Naive B cell (primary cell): Measurements from ENCODE around the gene RAB18. TPM values are rescaled to one million over a fixed set of nuclear protein-coding genes. Genes with fewer than 3 reads are reported as not detected.
A peak's percentile ranks its signal among the peaks of the same experiment; 100 is the strongest.
"Not testable (repeated sequence)": the region's sequence is repeated elsewhere in the genome, so short reads cannot be mapped to it uniquely, and the experiment has no call there.

ENCODE experiments used
- ATAC-seq, 2 donors: fragments of 150-1000 bp; cut with Tn5 transposase; 2 replicates each; pipeline ENCODE4 v1.10.0; 2021; ENCODE audit warnings: low read depth in 2 of 2, mild to moderate bottlenecking in 2 of 2, moderate library complexity in 2 of 2
- DNase-seq: peaks from one replicate; pipeline ENCODE4 v3.0.0; 2022
- H3K27ac Mint-ChIP-seq, 6 donors: one replicate each; pipeline ENCODE4 v1.8.0; 2020 to 2022; ENCODE audit warnings: mild to moderate bottlenecking in 6 of 6, mixed read lengths in 6 of 6, moderate library complexity in 5 of 6, inconsistent platforms in 2 of 6
- H3K27me3 Mint-ChIP-seq, 3 donors: one replicate each; pipeline ENCODE4 v1.8.0; 2021 to 2022; ENCODE audit warnings: mixed read lengths in 3 of 3, mild to moderate bottlenecking in 1 of 3
- H3K36me3 Mint-ChIP-seq, 2 donors: one replicate each; pipeline ENCODE4 v1.8.0; 2020 to 2022; ENCODE audit warnings: mixed read lengths in 2 of 2, inconsistent platforms in 1 of 2, mild to moderate bottlenecking in 1 of 2
- H3K4me1 Mint-ChIP-seq, 3 donors: one replicate each; pipeline ENCODE4 v1.8.0; 2020 to 2022; ENCODE audit warnings: mixed read lengths in 3 of 3, inconsistent platforms in 1 of 3, mild to moderate bottlenecking in 1 of 3, moderate library complexity in 1 of 3
- H3K4me3 Mint-ChIP-seq, 8 donors: one replicate each; pipeline ENCODE4 v1.8.0; 2020 to 2022; ENCODE audit warnings: mild to moderate bottlenecking in 8 of 8, mixed read lengths in 8 of 8, moderate library complexity in 8 of 8, inconsistent platforms in 2 of 8
- H3K9me3 Mint-ChIP-seq, 7 donors: one replicate each; pipeline ENCODE4 v1.8.0; 2020 to 2022; ENCODE audit warnings: mixed read lengths in 7 of 7, mild to moderate bottlenecking in 5 of 7, inconsistent platforms in 2 of 7, moderate library complexity in 1 of 7
- polyA plus RNA-seq, 6 donors: library from polyadenylated mRNA; unstranded; fragments of 300-500 nt; fragmentation: Illumina TruSeq; gene quantifications; one replicate each; pipeline ENCODE4 v1.2.3, GENCODE V29; 2021; ENCODE audit warnings: low read depth in 6 of 6

The RAB18 gene
- 100 to 1,000 TPM in 1 of 6 donors, 10 to 100 TPM in 5; 68.6 to 114 (median 74.4) TPM for polyA plus RNA-seq

DNA sequence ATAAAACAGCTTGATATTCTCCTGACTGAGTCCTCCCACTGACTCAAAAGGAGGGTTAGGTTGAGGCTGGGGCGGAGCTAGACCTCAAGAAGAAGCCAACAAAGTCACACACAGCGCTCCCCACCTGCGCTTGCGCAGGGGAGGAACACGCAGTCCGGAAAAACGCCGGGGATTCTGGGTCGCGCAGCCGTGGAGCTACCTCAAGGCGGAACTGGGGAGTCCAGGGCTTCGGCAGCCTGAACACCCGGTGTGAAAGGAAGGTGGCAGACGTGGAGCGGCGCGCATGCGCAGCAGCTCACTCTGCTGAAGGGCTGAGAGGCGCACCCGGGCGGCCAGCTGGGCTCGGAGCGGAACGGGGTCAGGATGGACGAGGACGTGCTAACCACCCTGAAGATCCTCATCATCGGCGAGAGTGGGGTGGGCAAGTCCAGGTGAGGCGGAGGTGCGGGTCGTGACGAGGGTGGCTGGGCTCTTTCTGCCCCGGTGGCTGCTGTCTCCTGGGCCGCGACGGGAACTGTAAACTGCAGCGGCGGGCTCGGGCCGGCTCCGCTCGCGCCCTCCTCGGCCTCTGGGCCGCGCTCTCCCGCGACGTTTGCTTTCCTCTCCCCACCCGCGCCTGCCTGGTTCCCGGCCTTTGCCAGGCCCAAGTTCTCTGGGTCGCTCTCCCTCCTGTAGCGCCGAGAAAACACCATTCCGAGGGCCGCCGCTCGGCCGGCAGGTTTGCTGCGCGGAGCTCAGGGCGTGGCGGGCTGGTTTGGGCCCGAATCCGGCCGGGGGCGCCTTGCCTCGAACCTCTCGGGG is at the start of gene RAB18:
Gene RAB18 (plus strand): TSS at position 298 of the 801 bp plus-strand sequence. CDS start 66 bp downstream, at position 364.
- Mint-ChIP-seq H3K9me3 (peaks cover 0 to 1% (median 0%) of the 10 kb centered on the region in 7 donors), H3K36me3 (no peaks in the 10 kb centered on the region), H3K27me3 (peaks cover 9 to 18% (median 10%) of the 10 kb centered on the region in 3 donors), H3K4me1 (peaks cover 26 to 42% (median 41%) of the 10 kb centered on the region in 3 donors), H3K27ac (peak within 1 kb of the TSS; percentile 97 to 100 (median 99)), H3K4me3 (peak within 1 kb of the TSS; percentile 96 to 100 (median 99))
- DNase-seq, result peak; percentile 96
- ATAC-seq, result peak; percentile 91 to 93

DNA sequence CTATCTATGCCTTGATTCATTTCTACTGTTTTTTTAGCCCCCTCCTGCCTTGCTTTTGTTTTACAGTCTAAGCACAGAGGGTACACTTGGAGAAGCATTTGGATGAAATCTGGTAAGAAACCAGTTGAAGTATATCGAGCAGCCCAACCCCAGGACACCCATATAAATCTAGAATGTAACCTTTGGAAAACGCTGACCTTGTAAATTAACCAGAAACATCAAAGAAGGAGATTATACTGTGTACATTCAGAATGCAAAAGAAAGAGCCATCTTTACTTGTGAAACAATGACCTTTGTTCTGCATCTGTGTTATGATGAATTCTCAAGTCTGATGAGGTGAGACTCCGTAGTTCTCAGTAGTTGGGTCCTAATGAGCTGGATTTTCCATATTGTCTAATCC is 49.3 kb upstream of the RAB18 start:
- Mint-ChIP-seq H3K9me3 (no peaks in the 10 kb centered on the region), H3K27me3 (peaks cover 0 to 3% (median 0%) of the 10 kb centered on the region in 3 donors), H3K27ac (no peak overlapping the region), H3K36me3 (no peaks in the 10 kb centered on the region), H3K4me1 (no peaks in the 10 kb centered on the region), H3K4me3 (no peak overlapping the region)
- DNase-seq, result no peak
- ATAC-seq, result no peak

GRCh38 chr10:27457261-27457945 is 46.7 kb upstream of the RAB18 start:
- H3K4me3 Mint-ChIP-seq, result no peak overlapping the region

GRCh38 chr10:27457966-27458365 is 46.1 kb upstream of the RAB18 start:
- no peak overlapping the region for H3K4me3 Mint-ChIP-seq
- H3K4me1 Mint-ChIP-seq, result peaks cover under 1 to 2% (median 2%) of the 10 kb centered on the region in 3 donors
- ATAC-seq (no peak), DNase-seq (no peak)
- peaks cover 0 to 5% (median 0%) of the 10 kb centered on the region in 7 donors for H3K9me3 Mint-ChIP-seq
- no peak overlapping the region for H3K27ac Mint-ChIP-seq
- H3K27me3 Mint-ChIP-seq, result no peaks in the 10 kb centered on the region
- H3K36me3 Mint-ChIP-seq, result no peaks in the 10 kb centered on the region

More at GRCh38 chr10:27457261-27457945, 46.7 kb upstream of the RAB18 start:
- no peaks in the 10 kb centered on the region for H3K36me3 Mint-ChIP-seq
- no peak for ATAC-seq
- no peaks in the 10 kb centered on the region for H3K4me1 Mint-ChIP-seq
- no peaks in the 10 kb centered on the region for H3K9me3 Mint-ChIP-seq
- DNase-seq, result no peak
- peaks cover 0 to 3% (median 0%) of the 10 kb centered on the region in 3 donors for H3K27me3 Mint-ChIP-seq
- no peak overlapping the region for H3K27ac Mint-ChIP-seq

- peaks cover 28 to 33% (median 32%) of the 10 kb centered on the region in 3 donors for H3K4me1 Mint-ChIP-seq
- no peak overlapping the region for H3K27ac Mint-ChIP-seq
- no peaks in the 10 kb centered on the region for H3K36me3 Mint-ChIP-seq
- H3K27me3 Mint-ChIP-seq, result no peaks in the 10 kb centered on the region
- DNase-seq (no peak), ATAC-seq (no peak)
- H3K9me3 Mint-ChIP-seq, result peaks cover 0 to 5% (median 0%) of the 10 kb centered on the region in 7 donors
- H3K4me3 Mint-ChIP-seq, result no peak overlapping the region
These were observed 42.8 kb upstream of the RAB18 start for GRCh38 chr10:27461312-27461711.

DNA sequence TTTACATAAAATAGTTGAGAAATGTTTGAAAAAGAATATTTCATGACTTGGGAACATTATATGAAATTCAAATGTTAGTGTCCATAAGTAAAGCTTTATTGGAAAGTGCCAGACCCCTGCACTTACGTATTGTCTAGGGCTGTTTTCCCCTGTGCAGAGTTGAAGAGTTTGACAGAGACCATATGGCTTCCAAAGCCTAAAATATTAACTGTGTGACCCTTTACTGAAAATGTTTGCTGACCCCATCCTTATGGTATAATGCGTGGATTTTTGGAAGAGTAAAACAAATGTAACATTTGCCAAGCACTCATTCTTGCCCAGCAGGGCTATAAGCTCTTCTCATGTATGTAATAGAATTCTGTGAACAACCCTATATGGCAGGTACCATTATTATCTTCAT is 40.1 kb upstream of the RAB18 start:
- Mint-ChIP-seq H3K27ac (peak overlapping the region in 2 of 6 donors; percentile 12 to 48), H3K36me3 (no peaks in the 10 kb centered on the region), H3K4me1 (peaks cover 28 to 33% (median 33%) of the 10 kb centered on the region in 3 donors), H3K27me3 (no peaks in the 10 kb centered on the region), H3K9me3 (peaks cover 0 to 5% (median 0%) of the 10 kb centered on the region in 7 donors), H3K4me3 (no peak overlapping the region)
- no peak for ATAC-seq
- DNase-seq, result no peak

GRCh38 chr10:27464993-27465392 is 39.1 kb upstream of the RAB18 start:
- DNase-seq (peak; percentile 29), ATAC-seq (peak; percentile 91 to 93)
- H3K27ac Mint-ChIP-seq, result peak overlapping the region in 5 of 6 donors; percentile 26 to 97 (median 84)
- peak overlapping the region in 5 of 8 donors; percentile 11 to 68 (median 36) for H3K4me3 Mint-ChIP-seq
- H3K9me3 Mint-ChIP-seq, result peaks cover 0 to 5% (median 0%) of the 10 kb centered on the region in 7 donors
- no peaks in the 10 kb centered on the region for H3K27me3 Mint-ChIP-seq
- peaks cover 28 to 33% (median 33%) of the 10 kb centered on the region in 3 donors for H3K4me1 Mint-ChIP-seq
- H3K36me3 Mint-ChIP-seq, result no peaks in the 10 kb centered on the region

GRCh38 chr10:27465596-27465995 is 38.5 kb upstream of the RAB18 start:
- H3K27me3 Mint-ChIP-seq, ATAC-seq, DNase-seq, H3K9me3 Mint-ChIP-seq, H3K36me3 Mint-ChIP-seq: not testable (repeated sequence)
- peak overlapping the region; percentile 26 to 97 (median 69) for H3K27ac Mint-ChIP-seq
- H3K4me1 Mint-ChIP-seq, result peaks cover 28 to 33% (median 33%) of the 10 kb centered on the region in 3 donors
- peak overlapping the region in 4 of 8 donors; percentile 0 to 49 (median 20) for H3K4me3 Mint-ChIP-seq

DNA sequence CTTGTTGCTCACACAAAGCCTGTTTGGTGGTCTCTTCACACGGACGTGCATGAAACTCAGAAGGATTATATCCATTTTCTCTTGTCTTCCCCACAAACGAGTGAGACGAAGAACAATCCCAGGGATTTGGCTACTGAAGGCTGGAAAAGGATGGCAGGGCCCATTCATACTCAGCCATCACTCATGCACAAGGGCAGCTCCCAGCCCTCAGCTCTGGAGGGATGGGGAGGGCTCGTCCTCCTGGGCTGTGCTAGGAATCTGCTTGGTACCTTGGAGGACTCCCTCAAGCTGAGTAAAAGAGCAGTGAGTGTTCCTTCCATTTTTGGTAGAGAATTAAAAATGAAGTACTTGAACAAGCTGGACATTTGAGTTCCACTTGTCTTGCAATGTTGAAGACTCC is 33.2 kb upstream of the RAB18 start:
- Mint-ChIP-seq H3K9me3 (no peaks in the 10 kb centered on the region), H3K4me3 (no peak overlapping the region), H3K27me3 (peaks cover 8 to 15% (median 12%) of the 10 kb centered on the region in 3 donors), H3K27ac (no peak overlapping the region), H3K36me3 (no peaks in the 10 kb centered on the region), H3K4me1 (peaks cover 4 to 6% (median 5%) of the 10 kb centered on the region in 3 donors)
- DNase-seq (no peak), ATAC-seq (no peak)

DNA sequence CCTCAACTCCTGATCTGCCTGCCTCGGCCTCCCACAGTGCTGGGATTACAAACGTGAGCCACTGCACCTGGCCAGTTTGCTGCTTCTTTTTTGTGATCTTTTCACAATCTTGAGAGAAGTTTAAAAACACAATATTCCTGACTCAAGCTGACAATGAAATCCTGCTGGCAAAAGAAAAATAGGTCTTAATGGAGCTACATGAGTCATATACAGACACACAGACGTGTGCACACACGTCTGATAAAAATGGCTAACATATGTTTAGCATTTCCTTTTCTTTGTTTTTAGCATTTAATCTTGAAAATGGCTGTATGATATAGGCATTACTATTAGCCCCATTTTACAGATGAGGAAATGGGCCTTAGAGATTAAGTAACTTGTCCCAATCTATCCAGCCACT is 29.4 kb upstream of the RAB18 start:
- Mint-ChIP-seq H3K4me1 (no peaks in the 10 kb centered on the region), H3K9me3 (peaks cover 0 to 9% (median 0%) of the 10 kb centered on the region in 7 donors), H3K27ac (no peak overlapping the region), H3K36me3 (no peaks in the 10 kb centered on the region), H3K4me3 (no peak overlapping the region), H3K27me3 (peaks cover 8 to 15% (median 12%) of the 10 kb centered on the region in 3 donors)
- DNase-seq, result no peak
- ATAC-seq, result no peak

DNA sequence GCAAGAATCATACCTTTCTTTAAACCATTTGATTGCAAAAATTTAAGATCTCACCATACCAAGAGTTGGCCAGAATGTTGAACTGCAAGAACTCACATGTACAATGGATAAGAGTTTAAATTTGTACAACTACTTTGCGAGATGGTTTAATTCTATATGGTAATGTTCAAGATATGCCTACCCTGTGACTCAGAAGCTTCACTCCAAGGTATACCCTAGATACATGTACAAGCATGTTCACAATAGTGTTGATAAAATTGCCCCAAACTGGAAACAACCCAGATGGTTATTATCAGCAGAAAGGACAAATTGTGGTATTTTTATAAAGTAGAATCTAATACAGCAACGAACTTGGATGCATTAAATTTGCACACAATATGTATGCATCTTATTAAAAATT is 25.1 kb upstream of the RAB18 start:
- DNase-seq (no peak), ATAC-seq (no peak)
- Mint-ChIP-seq H3K9me3 (peaks cover 0 to 9% (median 0%) of the 10 kb centered on the region in 7 donors), H3K27ac (no peak overlapping the region), H3K36me3 (no peaks in the 10 kb centered on the region), H3K27me3 (peaks cover 0 to 5% (median 0%) of the 10 kb centered on the region in 3 donors), H3K4me1 (peaks cover 4 to 7% (median 6%) of the 10 kb centered on the region in 3 donors), H3K4me3 (peak overlapping the region in 1 of 8 donors; percentile 12)

DNA sequence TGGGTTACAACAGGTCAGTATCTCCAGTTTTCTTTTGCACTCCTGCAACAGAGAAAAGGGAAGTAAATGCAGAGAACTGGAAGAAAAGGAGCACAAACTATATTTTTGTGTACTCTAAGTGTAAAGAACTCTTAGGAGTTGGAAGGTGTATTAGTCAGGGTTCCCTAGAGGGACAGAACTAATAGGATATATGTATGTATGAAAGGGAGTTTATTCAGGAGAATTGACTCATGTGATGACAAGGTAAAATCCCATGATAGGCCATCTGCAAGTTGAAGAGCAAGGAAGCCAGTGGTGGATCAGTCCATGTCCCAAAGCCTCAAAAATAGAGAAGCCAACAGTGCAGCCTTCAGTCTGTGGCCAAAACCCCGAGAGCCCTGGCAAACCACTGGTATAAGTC is 22.6 kb upstream of the RAB18 start:
- no peaks in the 10 kb centered on the region for H3K36me3 Mint-ChIP-seq
- DNase-seq (no peak), ATAC-seq (no peak)
- peaks cover 9 to 14% (median 13%) of the 10 kb centered on the region in 3 donors for H3K27me3 Mint-ChIP-seq
- peaks cover 0 to 9% (median 0%) of the 10 kb centered on the region in 7 donors for H3K9me3 Mint-ChIP-seq
- H3K4me1 Mint-ChIP-seq, result peaks cover 4 to 7% (median 6%) of the 10 kb centered on the region in 3 donors
- no peak overlapping the region for H3K4me3 Mint-ChIP-seq
- H3K27ac Mint-ChIP-seq, result no peak overlapping the region
